DMS79 treated with DMSO at 0.1 percent for 48 hours (cell line): Measurements from ENCODE around the gene CKAP2L.
A peak's percentile ranks its signal among the peaks of the same experiment; 100 is the strongest.
"Not testable (repeated sequence)": the region's sequence is repeated elsewhere in the genome, so short reads cannot be mapped to it uniquely, and the experiment has no call there.

Experiments used
- DNase-seq: peaks from one replicate; lab custom pipeline; 2025; lab: John Stamatoyannopoulos, UW

CKAP2L gene

GRCh38 chr2:112726487-112727190 lies 37.8 kb downstream of the CKAP2L start:
- DNase-seq = peak; percentile 93

GRCh38 chr2:112725545-112726457 lies 38.6 kb downstream of the CKAP2L start:
- no peak for DNase-seq

- no peak for DNase-seq
Observed at GRCh38 chr2:112724591-112725525, 39.6 kb downstream of the CKAP2L start.

- no peak for DNase-seq
Observed at GRCh38 chr2:112723995-112724394, 40.4 kb downstream of the CKAP2L start.

- no peak for DNase-seq
Observed at GRCh38 chr2:112723547-112723940, 40.9 kb downstream of the CKAP2L start.

- no peak for DNase-seq
Observed at GRCh38 chr2:112722816-112723546, 41.4 kb downstream of the CKAP2L start.

GRCh38 chr2:112721819-112722522 lies 42.4 kb downstream of the CKAP2L start:
- DNase-seq = no peak

GRCh38 chr2:112720785-112721184 lies 43.6 kb downstream of the CKAP2L start, which contains the start of gene NT5DC4:
TSS of gene NT5DC4 (plus strand) at chr2:112721020. CDS start at chr2:112721080, 60 bp downstream.
- no peak for DNase-seq

- DNase-seq = no peak
Observed at GRCh38 chr2:112718863-112719370, 45.5 kb downstream of the CKAP2L start.

- not testable (repeated sequence) for DNase-seq
Observed at GRCh38 chr2:112716826-112717352, 47.5 kb downstream of the CKAP2L start.

- DNase-seq = not testable (repeated sequence)
Observed at GRCh38 chr2:112716094-112716493, 48.3 kb downstream of the CKAP2L start.

GRCh38 chr2:112714836-112715631 lies 49.4 kb downstream of the CKAP2L start:
- DNase-seq = no peak

GRCh38 chr2:112714331-112714730 lies 50.1 kb downstream of the CKAP2L start:
- DNase-seq = no peak

- no peak for DNase-seq
Observed at GRCh38 chr2:112713926-112714325, 50.5 kb downstream of the CKAP2L start.

- DNase-seq = no peak
Observed at GRCh38 chr2:112713585-112713925, 50.9 kb downstream of the CKAP2L start.

GRCh38 chr2:112712903-112713584 lies 51.4 kb downstream of the CKAP2L start:
- no peak for DNase-seq

GRCh38 chr2:112712465-112712864 lies 51.9 kb downstream of the CKAP2L start:
- no peak for DNase-seq

GRCh38 chr2:112710956-112711750 lies 53.3 kb downstream of the CKAP2L start:
- no peak for DNase-seq
